Central memory CD8-positive, alpha-beta T cell (primary cell): ENCODE measurements around the gene TTC3.
"Not testable (repeated sequence)": the region's sequence is repeated elsewhere in the genome, so short reads cannot be mapped to it uniquely, and the experiment has no call there.

ENCODE experiments used
- ATAC-seq: fragments of 150-1000 bp; cut with Tn5 transposase; replicated peaks from 2 replicates; pipeline ENCODE4 v1.10.0; 2022; ENCODE audit warnings: mild to moderate bottlenecking, moderate FRiP score, moderate number of reproducible peaks; ENCODE audit not compliant: poor library complexity, severe bottlenecking; ENCODE audit errors: extremely low read depth
- DNase-seq, 2 donors: peaks; one replicate each; pipeline ENCODE4 v3.0.0; 2021; ENCODE audit warnings: low spot score in 2 of 2
- H3K27ac Mint-ChIP-seq: one replicate; pipeline ENCODE4 v1.8.0; 2022; ENCODE audit warnings: low read depth, mild to moderate bottlenecking, moderate library complexity, mixed read lengths
- H3K27me3 Mint-ChIP-seq: one replicate; pipeline ENCODE4 v1.8.0; 2022; ENCODE audit warnings: mixed read lengths
- H3K36me3 Mint-ChIP-seq: one replicate; pipeline ENCODE4 v1.8.0; 2022; ENCODE audit warnings: mild to moderate bottlenecking, moderate library complexity, mixed read lengths; ENCODE audit not compliant: insufficient read depth
- H3K4me1 Mint-ChIP-seq: one replicate; pipeline ENCODE4 v1.8.0; 2022; ENCODE audit warnings: mixed read lengths
- H3K4me3 Mint-ChIP-seq: one replicate; pipeline ENCODE4 v1.8.0; 2022; ENCODE audit warnings: mild to moderate bottlenecking, moderate library complexity, mixed read lengths
- H3K9me3 Mint-ChIP-seq: one replicate; pipeline ENCODE4 v1.8.0; 2022; ENCODE audit warnings: mixed read lengths

Gene TTC3, protein sequence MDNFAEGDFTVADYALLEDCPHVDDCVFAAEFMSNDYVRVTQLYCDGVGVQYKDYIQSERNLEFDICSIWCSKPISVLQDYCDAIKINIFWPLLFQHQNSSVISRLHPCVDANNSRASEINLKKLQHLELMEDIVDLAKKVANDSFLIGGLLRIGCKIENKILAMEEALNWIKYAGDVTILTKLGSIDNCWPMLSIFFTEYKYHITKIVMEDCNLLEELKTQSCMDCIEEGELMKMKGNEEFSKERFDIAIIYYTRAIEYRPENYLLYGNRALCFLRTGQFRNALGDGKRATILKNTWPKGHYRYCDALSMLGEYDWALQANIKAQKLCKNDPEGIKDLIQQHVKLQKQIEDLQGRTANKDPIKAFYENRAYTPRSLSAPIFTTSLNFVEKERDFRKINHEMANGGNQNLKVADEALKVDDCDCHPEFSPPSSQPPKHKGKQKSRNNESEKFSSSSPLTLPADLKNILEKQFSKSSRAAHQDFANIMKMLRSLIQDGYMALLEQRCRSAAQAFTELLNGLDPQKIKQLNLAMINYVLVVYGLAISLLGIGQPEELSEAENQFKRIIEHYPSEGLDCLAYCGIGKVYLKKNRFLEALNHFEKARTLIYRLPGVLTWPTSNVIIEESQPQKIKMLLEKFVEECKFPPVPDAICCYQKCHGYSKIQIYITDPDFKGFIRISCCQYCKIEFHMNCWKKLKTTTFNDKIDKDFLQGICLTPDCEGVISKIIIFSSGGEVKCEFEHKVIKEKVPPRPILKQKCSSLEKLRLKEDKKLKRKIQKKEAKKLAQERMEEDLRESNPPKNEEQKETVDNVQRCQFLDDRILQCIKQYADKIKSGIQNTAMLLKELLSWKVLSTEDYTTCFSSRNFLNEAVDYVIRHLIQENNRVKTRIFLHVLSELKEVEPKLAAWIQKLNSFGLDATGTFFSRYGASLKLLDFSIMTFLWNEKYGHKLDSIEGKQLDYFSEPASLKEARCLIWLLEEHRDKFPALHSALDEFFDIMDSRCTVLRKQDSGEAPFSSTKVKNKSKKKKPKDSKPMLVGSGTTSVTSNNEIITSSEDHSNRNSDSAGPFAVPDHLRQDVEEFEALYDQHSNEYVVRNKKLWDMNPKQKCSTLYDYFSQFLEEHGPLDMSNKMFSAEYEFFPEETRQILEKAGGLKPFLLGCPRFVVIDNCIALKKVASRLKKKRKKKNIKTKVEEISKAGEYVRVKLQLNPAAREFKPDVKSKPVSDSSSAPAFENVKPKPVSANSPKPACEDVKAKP (N-terminal part only)

DNA sequence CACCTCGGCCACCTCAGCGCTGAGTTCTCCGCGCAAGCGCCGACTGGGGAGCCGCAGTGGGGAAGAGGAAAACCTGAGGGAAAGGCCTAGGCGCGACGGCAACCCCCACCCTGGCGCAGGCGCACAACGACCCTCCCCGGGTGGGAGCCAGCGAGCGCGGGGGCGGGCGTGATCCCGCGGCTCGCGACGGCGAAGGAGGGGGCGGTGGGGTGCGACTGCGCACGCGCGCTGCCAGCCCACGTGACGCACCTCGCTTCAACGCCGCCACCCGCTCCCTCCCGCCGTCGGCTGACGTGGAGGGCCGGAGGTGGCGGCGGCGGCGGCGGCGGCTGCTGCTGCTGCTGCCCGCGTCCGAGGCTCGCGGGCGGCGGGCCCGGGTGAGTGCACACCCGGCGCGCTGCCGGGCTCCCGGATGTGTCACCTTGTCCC is at the start of gene TTC3, which contains the start of gene PIGP:
TTC3 (plus strand) TSS at position 267 of the 429 bp plus-strand sequence. CDS start 14,004 bp downstream, outside the sequence.
PIGP (minus strand) TSS at position 84 of the 429 bp plus-strand sequence. CDS start 556 bp downstream, outside the sequence.
- peaks cover 40% of the 10 kb centered on the region for H3K36me3 Mint-ChIP-seq
- peaks cover 49% of the 10 kb centered on the region for H3K4me1 Mint-ChIP-seq
- peak; percentile 72 for ATAC-seq
- DNase-seq = peak; percentile 92 to 94
- H3K27me3 Mint-ChIP-seq = no peaks in the 10 kb centered on the region
- H3K4me3 Mint-ChIP-seq = peak within 1 kb of the TSS; percentile 97
- peak within 1 kb of the TSS; percentile 99 for H3K27ac Mint-ChIP-seq
- H3K9me3 Mint-ChIP-seq = no peaks in the 10 kb centered on the region

DNA sequence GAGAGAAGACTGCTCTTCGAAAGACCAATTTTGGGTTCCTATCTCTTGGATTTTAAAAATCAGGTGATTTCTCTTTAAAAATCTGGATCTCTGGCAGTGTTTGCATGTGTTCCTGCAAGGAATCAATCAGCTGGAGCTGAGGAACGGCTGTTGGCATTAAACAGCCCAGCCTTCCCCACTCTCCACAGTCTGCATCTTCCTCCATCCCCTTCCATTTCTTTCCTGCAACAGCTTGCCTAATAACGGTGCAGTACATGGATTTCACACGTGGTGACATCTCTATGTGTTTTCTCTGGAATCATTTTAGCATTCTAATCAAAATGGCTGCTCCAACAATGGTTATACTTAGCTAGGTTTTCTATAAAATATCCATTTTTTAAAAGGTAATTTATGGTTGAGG is 46.6 kb upstream of the TTC3 start:
- Mint-ChIP-seq H3K4me1 (no peaks in the 10 kb centered on the region), H3K4me3 (no peak overlapping the region), H3K27ac (no peak overlapping the region)

DNA sequence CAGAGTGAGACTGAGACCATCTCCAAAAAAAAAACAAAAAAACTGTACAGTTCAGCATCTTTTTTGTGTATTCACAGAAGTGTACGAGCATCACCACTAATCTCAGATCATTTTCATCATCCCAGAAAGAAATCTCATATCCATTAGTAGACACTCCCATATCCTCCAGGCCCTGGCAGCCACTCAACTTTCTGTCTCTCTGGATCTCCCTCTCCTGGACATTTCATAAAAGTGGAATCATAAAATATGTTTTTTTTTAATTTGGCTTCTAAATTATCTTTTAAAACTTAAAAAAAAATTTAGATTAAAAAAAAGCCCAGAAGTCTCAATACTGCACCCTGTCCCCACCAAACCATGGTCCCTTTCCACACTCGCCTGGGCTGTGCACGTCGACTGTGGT is 44.5 kb upstream of the TTC3 start:
- Mint-ChIP-seq H3K9me3 (no peaks in the 10 kb centered on the region), H3K27ac (no peak overlapping the region), H3K36me3 (no peaks in the 10 kb centered on the region), H3K4me3 (no peak overlapping the region), H3K4me1 (no peaks in the 10 kb centered on the region), H3K27me3 (no peaks in the 10 kb centered on the region)
- ATAC-seq (no peak), DNase-seq (no peak)

More for the DNA sequence above, 46.6 kb upstream of the TTC3 start:
- DNase-seq (no peak), ATAC-seq (no peak)
- no peaks in the 10 kb centered on the region for H3K27me3 Mint-ChIP-seq
- no peaks in the 10 kb centered on the region for H3K9me3 Mint-ChIP-seq
- H3K36me3 Mint-ChIP-seq = no peaks in the 10 kb centered on the region

DNA sequence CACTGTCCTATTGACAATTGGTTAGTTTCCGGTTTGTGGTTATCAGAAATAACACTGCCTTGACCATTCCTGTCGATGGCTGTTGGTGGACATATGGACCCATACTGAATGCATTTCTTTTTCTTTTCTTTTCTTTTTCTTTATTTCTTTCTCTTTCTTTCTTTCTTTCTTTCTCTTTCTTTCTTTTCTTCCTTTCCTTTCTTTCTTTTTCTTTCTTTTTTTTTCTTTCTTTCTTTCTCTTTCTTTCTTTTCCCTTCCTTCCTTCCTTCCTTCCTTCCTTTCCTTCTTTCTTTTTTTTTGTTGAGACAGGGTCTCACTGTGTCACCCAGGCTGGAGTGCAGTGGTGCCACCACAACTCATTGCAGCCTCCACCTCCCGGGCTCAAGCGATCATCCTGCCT is 42.2 kb upstream of the TTC3 start:
- Mint-ChIP-seq H3K27ac (no peak overlapping the region), H3K4me1 (no peaks in the 10 kb centered on the region), H3K4me3 (no peak overlapping the region), H3K9me3 (no peaks in the 10 kb centered on the region), H3K27me3 (no peaks in the 10 kb centered on the region), H3K36me3 (no peaks in the 10 kb centered on the region)
- DNase-seq = no peak
- ATAC-seq = no peak

DNA sequence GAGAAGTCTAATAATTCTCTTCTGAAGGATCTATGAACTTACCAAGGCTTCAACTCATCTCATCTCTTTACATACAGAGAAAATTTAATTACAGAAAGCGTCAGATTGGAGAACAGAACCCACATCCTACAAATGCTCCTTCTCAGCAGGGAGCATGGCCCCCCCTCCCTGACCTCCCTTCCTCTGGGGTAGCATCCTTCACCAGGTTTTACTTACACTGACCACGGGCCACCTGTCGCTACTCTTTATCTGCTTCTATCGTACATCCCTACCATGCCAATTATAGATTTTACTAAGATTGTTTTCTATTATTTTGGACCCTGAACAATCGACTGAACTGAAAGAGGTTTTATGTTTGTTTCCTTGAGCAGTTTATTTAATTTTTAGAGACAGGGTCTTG is 40.8 kb upstream of the TTC3 start:
- H3K27me3 Mint-ChIP-seq = no peaks in the 10 kb centered on the region

DNA sequence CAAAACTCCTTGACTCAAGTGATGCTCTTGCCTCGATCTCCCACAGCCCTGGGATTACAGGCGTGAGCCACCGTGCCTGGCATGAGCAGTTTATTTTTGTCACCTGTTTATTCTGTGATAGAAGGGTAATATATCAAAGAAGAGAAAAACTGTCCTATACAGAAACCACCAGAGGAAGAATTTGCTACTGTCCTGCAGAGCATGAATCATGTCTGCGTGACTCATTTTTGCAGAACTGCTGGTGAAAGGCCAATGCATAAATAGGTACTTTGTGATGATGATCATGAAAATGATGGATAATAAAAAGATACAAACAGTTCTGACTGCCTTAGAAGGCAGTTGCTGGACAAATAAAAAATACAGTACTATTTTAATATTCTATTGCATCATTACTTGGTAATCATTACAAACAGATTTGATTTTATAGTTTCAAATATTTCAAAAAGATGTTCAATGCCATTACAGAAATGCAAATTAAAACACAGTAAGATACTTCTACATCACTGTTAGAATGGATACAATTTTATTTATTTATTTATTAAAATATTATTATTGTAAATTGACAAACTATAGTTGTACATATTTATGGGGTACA is 40.1 kb upstream of the TTC3 start:
- Mint-ChIP-seq H3K27me3 (no peaks in the 10 kb centered on the region), H3K4me3 (no peak overlapping the region), H3K36me3 (no peaks in the 10 kb centered on the region), H3K9me3 (no peaks in the 10 kb centered on the region), H3K27ac (no peak overlapping the region), H3K4me1 (no peaks in the 10 kb centered on the region)
- DNase-seq (no peak), ATAC-seq (no peak)

More for the DNA sequence above, 40.8 kb upstream of the TTC3 start:
- Mint-ChIP-seq H3K4me3 (no peak overlapping the region), H3K36me3 (no peaks in the 10 kb centered on the region), H3K27ac (no peak overlapping the region), H3K4me1 (no peaks in the 10 kb centered on the region), H3K9me3 (no peaks in the 10 kb centered on the region)
- DNase-seq = no peak
- ATAC-seq = no peak

DNA sequence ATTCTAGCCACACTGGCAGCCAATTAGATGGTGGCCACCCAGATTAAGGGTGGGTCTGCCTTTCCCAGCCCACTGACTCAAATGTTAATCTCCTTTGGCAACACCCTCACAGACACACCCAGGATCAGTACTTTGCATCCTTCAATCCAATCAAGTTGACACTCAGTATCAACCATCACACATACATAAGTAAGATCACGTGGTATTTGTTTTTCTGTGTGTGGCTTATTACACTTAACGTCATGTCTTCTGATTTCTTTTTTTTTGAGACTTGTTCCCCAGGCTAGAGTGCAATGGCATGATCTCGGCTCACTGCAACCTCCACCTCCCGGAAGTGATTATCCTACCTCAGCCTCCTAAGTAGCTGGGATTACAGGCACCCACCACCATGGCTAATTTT is 38.7 kb upstream of the TTC3 start:
- not testable (repeated sequence) for DNase-seq, H3K4me3 Mint-ChIP-seq, H3K27me3 Mint-ChIP-seq, H3K4me1 Mint-ChIP-seq, ATAC-seq, H3K27ac Mint-ChIP-seq, H3K36me3 Mint-ChIP-seq, H3K9me3 Mint-ChIP-seq

DNA sequence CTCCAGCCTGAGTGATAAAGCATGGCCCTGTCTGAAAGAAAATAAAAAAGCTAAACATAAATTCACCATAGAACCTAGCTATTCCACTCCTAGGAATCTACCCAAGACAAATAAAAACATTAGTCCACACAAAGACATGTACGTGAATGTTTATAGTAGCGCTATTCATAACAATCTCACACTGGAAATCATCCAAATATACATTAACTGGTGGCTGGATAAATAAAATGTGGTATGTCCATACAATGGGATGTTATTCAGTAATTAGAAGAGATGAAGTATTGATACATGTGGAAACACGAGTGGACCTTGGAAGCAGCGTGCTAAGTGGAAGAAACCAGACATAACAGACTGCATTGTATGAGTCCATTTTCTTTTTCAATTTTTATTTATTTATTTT is 36.9 kb upstream of the TTC3 start:
- DNase-seq = no peak
- H3K4me1 Mint-ChIP-seq = no peaks in the 10 kb centered on the region
- H3K36me3 Mint-ChIP-seq = no peaks in the 10 kb centered on the region
- no peak overlapping the region for H3K4me3 Mint-ChIP-seq
- no peak overlapping the region for H3K27ac Mint-ChIP-seq
- H3K27me3 Mint-ChIP-seq = no peaks in the 10 kb centered on the region
- no peak for ATAC-seq
- no peaks in the 10 kb centered on the region for H3K9me3 Mint-ChIP-seq

DNA sequence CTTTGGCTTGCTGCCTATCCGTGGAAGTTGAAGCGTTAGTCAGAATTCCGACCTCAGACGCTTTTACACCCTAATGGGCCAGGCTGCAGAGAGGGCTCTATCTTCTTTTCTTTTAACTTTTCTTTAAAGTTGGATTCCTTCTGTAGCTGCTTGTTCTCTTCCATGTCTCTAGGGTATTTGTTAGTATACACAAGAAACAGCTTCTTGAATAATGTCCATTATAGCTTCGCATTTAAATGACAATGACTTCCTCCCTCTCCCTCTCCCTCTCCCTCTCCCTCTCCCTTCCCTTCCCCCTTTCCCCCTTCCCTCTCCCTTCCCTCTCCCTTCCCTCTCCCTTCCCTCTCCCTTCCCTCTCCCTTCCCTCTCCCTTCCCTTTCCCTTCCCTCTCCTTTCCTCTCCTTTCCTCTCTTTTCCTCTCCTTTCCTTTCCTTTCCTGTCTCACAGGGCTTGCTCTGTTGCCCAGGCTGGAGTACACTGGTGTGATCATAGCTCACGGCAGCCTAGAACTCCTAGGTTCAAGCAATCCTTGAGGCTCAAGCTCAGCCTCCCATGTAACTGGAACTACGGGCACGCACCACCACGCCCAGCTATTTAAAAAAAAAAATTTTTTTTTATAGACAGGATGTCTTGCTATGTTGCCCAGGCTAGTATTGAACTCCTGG is 33.5 kb upstream of the TTC3 start:
- no peak for ATAC-seq
- Mint-ChIP-seq H3K27me3 (no peaks in the 10 kb centered on the region), H3K36me3 (no peaks in the 10 kb centered on the region), H3K4me1 (peaks cover 3% of the 10 kb centered on the region), H3K27ac (no peak overlapping the region), H3K4me3 (no peak overlapping the region), H3K9me3 (no peaks in the 10 kb centered on the region)
- no peak for DNase-seq

DNA sequence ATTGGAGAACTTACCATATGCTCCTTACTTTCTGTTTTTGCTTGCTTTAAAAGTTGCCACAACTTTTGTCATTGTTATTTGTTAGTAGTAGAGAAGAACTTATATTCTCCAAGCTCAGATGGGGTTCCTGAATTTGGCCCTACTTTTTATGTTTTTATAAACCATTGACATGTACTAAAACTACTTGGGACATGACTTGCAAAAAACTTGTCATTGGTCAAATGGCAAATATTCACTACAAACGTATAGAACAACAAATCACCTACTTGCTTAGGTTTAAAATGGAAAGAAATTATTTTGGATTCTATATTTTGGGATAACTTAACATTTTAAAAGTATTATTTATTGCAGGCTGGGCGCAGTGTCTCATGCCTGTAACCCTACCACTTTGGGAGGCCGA is 32.8 kb upstream of the TTC3 start:
- DNase-seq (no peak), ATAC-seq (no peak)
- H3K27ac Mint-ChIP-seq = no peak overlapping the region
- peaks cover 9% of the 10 kb centered on the region for H3K4me1 Mint-ChIP-seq
- no peak overlapping the region for H3K4me3 Mint-ChIP-seq
- H3K36me3 Mint-ChIP-seq = no peaks in the 10 kb centered on the region
- H3K9me3 Mint-ChIP-seq = no peaks in the 10 kb centered on the region
- H3K27me3 Mint-ChIP-seq = no peaks in the 10 kb centered on the region

DNA sequence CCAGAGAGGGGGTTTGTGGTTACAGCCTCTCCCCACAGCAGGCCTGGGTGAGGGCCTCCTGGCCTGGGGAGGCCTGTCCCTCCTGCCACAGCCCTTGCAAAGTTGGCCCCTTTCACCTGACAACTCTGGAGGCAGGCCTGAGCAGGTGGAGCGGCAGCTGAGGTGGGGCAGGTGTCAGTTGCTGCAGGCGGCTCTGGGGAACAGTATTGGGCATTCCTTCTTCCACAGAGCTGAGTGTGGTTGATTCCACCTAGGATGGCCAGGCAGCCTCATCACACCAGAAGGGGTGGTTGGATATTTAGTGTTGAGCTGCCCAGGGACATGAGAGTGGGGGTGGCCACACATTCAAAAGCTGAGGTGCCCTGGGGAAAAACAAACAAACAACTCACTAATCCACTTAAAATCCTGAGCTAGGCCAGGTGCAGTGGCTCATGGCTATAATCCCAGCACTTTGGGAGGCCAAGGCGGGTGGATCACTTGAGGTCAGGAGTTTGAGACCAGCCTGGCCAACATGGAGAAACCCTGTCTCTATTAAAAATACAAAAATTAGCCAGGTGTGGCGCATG is 31.3 kb upstream of the TTC3 start:
- H3K9me3 Mint-ChIP-seq = no peaks in the 10 kb centered on the region
- H3K4me3 Mint-ChIP-seq = no peak overlapping the region
- peaks cover 14% of the 10 kb centered on the region for H3K4me1 Mint-ChIP-seq
- no peaks in the 10 kb centered on the region for H3K27me3 Mint-ChIP-seq
- H3K27ac Mint-ChIP-seq = no peak overlapping the region
- H3K36me3 Mint-ChIP-seq = no peaks in the 10 kb centered on the region
- no peak for ATAC-seq
- DNase-seq = no peak
